T-helper 2 cell (primary cell): ENCODE measurements around the gene NXPH3.

ENCODE experiments used
- DNase-seq, 5 experiments: peaks; one replicate each; pipeline versions ENCODE4 v3.0.0 to v3.0.0-alpha.2; 2012 to 2022

Gene NXPH3

DNA sequence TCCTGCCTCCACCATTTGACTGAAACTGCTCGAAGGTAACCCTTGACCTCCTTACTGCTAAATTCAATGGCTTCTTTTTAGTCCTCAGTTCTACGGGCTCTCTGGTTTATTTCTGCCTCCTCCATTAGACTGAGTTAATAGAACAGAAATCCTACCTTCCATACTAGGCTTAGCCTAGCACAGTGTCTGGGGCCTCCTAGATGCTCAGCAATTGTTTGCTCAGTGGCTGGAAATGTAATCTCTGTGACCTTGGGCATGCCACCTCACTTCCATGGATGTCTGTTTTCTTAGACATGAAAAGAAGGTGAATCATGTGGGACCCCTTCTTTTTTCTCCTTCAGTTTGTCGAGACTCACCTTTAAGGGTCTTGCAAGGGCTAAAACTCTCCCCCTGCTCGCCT, 19.7 kb downstream of the NXPH3 start:
- no peak for DNase-seq

DNA sequence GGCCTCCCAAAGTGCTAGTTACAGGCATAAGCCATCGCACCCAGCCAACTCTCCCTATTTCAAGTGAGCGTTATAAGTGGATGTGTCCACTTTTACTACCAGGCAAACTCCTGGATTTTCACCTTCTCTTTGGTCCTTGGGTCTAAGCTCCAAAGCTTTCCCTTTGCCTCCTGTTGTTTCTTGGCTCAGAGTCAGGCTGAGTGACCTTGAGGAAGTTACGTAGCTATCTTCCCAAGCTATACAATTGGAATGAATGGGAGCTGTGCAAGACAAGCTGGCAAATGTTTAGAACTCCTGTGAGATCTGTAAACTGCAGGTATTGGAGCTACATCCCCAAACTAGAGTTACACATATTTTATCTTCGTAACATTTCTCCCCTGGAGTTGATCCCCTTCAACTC, 20.3 kb downstream of the NXPH3 start:
- no peak for DNase-seq

DNA sequence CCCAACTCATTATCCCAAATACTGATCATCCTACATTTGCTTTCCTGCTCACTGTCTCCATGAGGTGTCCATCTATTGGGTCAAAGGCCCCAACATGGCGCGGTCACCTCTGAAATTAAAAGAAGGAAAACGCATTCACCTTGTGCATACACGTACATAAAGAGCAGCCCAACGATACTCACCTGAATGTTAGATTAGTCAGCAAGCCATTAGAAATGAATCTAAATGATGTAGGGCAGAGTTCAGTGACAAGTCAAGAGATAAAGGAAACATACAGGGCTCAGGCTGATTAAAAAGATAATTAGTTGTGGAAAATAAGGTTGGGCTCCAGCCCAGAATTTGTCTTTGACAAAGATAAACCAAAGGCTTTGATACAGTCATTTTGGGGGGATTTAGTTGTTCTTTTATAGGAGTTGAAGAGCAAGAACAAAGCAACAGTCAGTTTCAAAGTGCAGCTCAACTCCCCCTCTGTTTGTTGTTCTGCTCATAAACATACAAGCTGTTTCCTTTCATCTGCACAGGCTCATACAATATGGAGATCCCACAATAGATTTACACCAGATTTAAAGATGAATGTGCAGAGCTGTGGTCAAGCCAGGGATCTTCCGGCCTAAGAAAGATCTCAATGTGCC, 21.1 kb downstream of the NXPH3 start:
- DNase-seq, result peak in 1 of 5 experiments; percentile 61

DNA sequence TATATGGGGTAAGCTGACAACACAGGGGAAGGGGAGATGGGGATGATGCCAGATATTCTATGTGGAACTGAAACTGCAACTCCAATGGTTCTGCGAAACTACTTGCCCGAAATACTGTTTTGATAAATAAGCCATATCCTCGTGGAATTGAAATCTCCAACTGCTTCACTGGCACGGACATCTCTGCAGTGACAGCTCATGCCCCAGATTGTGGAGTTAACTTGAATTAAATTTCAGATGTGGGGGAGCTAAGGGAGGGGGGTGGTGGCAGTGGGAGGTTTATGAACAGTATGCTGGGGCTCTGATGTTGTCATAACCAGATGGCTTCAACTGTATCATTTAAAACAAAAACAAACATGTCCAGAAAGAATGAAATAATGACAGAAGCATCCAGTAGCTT, 21.8 kb downstream of the NXPH3 start:
- no peak for DNase-seq

DNA sequence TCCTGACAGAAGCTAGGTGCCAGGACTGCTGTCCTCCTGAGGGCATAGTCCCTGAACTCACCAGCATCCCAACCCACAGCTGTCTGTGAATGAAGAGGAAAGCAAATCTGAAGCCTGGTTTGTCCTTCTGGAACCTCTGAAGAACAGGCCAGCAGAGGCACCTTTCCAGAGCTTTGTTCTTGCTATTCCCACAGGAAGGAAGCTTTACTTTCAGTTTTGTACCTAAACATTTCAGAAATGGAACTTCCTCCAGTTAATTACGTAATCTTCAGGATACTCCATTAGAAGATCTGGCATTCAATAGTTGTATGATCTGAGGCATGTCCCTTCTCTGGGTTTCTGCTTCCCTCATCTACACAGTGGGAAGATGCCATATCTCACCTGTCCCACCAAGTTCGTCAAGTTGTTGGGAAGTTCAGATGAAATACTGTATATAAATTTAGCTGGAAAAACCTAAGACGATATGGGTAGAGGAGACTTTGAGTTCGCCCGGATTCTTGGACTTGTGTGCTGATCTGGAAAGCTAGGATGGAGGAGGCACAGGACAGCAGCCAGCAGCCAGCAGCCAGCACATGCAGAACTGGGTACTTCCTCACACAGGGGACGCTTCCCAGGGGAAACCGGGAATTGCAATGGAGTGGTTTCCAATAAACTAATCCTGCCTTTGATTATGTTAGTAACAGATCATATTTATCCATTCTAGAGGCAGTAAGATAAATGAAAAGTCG, 22.4 kb downstream of the NXPH3 start:
- no peak for DNase-seq

DNA sequence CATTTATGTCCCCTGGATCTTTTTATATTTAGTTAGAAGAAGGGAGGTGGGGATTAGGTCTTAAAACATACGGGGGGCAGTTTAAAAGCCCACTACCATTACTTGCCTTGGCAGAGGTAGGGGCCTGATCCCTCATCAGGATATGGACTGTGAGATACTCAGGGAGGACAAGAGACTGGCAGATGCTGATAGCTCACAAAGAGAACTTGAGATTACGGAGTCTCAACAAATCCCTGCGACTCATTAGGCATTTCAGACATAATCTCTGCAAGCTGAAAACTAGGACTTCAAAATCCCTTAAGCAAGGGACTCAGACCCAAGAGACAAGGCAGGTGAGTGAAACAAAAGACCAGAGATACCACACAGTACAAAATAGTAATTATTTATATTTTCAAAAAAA, 23.2 kb downstream of the NXPH3 start:
- no peak for DNase-seq

- no peak for DNase-seq
Observed at GRCh38 chr17:49600949-49601348, 25.3 kb downstream of the NXPH3 start.

DNA sequence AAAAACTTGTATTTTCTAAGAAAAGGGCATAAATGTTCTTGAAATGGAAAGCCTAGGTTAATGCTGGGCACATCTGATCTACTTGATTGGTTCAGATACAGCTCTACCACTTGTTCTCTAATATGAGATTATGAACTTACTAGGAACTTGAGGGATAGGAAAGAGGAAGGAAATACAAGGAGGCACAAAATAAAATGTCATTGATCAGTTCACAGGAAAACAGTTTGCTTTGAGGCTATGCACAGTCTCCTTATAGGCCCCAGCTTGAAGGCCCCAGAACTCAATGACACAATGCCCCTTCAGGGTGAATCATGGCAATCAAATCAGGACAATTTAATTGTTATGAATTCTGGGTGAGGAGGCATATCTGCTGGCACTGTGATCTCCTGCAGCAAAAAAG, 27.1 kb downstream of the NXPH3 start:
- DNase-seq, result no peak

GRCh38 chr17:49603238-49603637, 27.6 kb downstream of the NXPH3 start:
- no peak for DNase-seq

- DNase-seq, result no peak
Observed at GRCh38 chr17:49603720-49604119, 28.0 kb downstream of the NXPH3 start.

DNA sequence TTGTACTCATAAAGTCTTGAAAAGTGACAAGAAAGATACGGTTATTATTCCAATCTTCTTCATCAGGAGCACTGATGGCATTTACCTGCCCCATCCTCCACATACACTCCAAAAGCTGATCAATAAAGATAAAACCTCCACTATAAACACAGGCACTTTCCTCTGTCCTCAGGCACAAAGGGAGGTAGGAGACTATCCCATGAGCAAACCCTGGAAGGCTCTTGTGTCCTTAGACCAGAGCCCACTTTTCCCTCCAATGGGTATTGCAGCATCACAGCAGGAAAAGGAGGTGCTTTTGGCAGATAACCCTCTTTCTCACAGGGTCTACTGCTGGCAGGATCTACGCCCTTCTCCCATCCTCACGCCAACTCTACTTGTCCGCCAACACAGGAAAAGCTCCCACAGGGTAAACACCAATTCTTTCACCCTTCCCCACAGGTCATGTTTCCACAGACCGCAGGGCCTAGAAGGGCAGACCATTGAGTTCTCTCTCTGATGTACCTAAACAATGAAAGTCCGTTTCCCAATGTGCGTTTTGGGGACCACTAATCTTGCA, 28.7 kb downstream of the NXPH3 start:
- DNase-seq, result no peak

DNA sequence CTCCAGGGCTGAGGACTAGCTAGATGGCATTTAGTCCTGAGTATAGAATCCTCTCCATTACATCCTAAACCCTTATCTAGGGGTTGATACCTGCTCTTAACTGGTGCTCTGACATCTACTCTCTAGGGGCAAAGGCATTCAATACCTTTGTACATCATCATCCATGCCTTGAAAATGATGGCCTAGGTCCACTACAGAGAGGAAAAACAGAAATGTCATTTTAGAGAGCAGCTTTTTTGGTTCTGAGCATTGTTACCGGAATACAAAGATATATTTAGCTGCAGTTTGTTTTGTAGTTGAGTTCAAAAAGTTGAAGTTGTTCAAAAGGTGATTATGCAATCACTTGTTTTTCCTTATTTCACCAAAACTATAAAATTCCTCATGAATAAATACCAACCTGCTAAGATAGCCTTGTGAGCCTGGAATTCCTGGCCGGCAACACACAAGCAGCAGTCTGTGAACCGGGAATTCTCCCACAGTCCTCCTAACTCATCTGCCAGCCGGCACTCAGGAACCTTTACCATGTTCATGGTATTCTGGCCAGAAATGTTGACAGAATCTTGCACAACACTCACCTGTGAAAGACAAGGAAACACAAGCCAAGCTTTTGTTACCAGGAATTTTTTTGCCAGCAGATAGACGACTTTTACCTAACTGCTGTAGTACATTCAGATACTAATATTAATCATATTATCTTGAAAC, 35.4 kb downstream of the NXPH3 start:
- DNase-seq, result no peak

DNA sequence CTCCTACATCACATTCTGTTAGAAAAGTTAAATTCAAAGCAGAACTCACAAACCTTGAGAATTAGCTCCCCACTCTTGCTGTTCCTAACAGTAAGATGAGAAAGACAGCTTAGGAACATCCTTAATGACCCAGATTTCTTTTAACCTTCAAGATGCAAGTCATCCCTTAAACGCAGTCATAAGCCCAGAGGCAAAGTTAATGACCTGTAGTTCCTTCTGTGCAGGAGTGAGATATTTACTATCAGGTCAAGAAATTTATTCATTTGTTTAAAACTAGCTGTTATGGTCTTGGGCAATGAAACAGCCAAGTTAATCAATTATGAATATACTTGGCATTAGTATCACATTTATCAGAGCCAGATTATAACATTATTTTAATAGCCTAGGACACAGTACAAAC, 37.1 kb downstream of the NXPH3 start:
- DNase-seq, result no peak

DNA sequence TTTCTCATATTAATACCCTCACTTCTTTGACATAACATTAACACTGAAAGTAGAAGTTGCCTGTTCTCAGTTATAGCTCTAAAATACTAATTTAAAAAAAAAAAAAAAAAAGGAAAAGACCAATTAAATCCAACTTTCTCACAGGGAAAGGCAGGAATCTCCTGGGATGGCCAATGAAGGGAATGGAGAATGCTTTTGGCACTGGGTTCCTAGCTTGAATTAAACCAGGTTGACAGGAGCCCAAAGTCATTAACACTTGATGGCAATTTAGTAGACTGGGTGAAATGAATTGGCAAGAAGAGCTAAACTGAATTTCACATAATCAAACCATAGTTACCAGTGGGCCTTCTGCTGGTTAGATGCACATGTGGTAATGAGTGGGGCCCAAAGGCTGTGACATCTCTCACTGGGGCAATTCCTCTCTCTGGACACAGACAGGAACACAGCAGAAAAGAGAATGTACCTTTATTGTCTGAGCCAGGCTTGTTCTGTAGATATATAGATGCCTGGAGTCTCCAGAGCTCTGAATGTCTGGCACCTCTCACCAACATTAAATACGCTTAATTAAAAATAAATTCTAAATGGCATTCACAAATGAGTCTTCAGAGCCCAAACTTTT, 37.6 kb downstream of the NXPH3 start:
- no peak for DNase-seq

DNA sequence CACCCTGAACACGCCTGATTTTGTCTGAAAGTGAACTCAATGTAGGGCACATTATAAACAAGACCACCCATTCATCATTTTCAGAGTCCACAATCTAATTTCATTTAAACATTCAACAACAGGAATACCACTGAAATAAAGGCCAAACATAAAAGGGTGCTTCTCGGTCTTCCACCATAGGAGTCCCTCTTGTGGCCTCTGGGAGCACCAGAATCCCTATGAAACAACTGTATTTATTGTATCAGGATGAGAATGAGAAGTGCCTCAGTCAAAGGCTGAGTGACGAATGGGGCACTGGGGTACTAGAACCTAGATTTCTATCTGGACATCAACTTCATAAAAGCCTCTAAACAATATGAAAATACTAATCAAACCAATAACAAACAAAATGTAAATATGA, 40.4 kb downstream of the NXPH3 start:
- no peak for DNase-seq

- DNase-seq, result no peak
Observed at GRCh38 chr17:49616601-49617131, 41.0 kb downstream of the NXPH3 start.

- DNase-seq, result peak in 1 of 5 experiments; percentile 75
Observed at GRCh38 chr17:49618028-49618611, 42.4 kb downstream of the NXPH3 start.

DNA sequence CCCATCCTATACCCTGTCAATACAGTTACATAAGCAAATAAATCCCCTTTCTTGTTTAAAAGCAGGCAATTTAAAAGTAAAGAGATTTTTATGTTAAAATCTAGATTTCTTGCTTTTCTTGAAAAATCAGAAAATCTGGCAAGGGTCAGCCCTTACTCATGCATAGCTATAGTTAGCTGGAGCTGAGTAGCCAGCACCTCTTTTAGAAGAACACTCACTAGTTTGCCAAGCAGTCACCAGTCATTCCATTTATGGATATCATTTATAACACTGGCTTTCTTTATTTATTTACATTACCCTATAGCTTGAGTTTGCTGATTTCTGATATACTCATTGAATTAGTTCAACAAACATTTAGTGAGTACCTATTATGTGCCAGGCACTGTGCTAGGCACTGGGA, 45.7 kb downstream of the NXPH3 start:
- DNase-seq, result no peak

- DNase-seq, result no peak
Observed at GRCh38 chr17:49621946-49622529, 46.4 kb downstream of the NXPH3 start.

- no peak for DNase-seq
Observed at GRCh38 chr17:49624896-49625295, 49.2 kb downstream of the NXPH3 start.

- no peak for DNase-seq
Observed at GRCh38 chr17:49629447-49629846, 53.8 kb downstream of the NXPH3 start.
